Measurements from ENCODE around the gene RAP1GAP2.

GRCh38 chr17:2880050-2880449 is 83.8 kb downstream of the RAP1GAP2 start:
- TF ChIP-seq POLR2A (IDR thresholded peaks at IDR 0.05): no peak
- TF ChIP-seq CTCF (IDR thresholded peaks at IDR 0.05 in 4 of 5, conservative IDR thresholded peaks at IDR 0.05 in 1 of 5): no peak

Data from gastrocnemius medialis (tissue), 4 donors.